Neural crest cell (in vitro differentiated cells): ENCODE results near the gene RRM2. TPM values are rescaled to one million over a fixed set of nuclear protein-coding genes. Genes with fewer than 3 reads are reported as not detected.

ENCODE experiments used
- DNase-seq: peaks from one replicate; pipeline ENCODE4 v3.0.0; 2021; ENCODE audit warnings: low read depth, mixed read lengths, low spot score
- H3K27ac Mint-ChIP-seq: one replicate; pipeline ENCODE4 v1.8.0; 2021; ENCODE audit warnings: mild to moderate bottlenecking, mixed read lengths; ENCODE audit not compliant: unreplicated experiment
- H3K27me3 Mint-ChIP-seq: 2 replicates; pipeline ENCODE4 v1.8.0; 2021; ENCODE audit warnings: low read depth, mild to moderate bottlenecking, mixed read lengths
- H3K36me3 Mint-ChIP-seq: 2 replicates; pipeline ENCODE4 v1.8.0; 2021; ENCODE audit warnings: low read depth, mild to moderate bottlenecking, mixed read lengths
- H3K4me1 Mint-ChIP-seq: 2 replicates; pipeline ENCODE4 v1.8.0; 2021; ENCODE audit warnings: mixed read lengths
- H3K4me3 Mint-ChIP-seq: one replicate; pipeline ENCODE4 v1.8.0; 2021; ENCODE audit warnings: mild to moderate bottlenecking, mixed read lengths
- H3K9me3 Mint-ChIP-seq: 2 replicates; pipeline ENCODE4 v1.8.0; 2021; ENCODE audit warnings: mixed read lengths
- total RNA-seq: library from RNA; stranded (reverse); gene quantifications from 2 replicates; pipeline ENCODE4 v1.2.1, GENCODE V29; 2021
- TF ChIP-seq, protein P1 (sequence below): fragments of 200-600 bp; sonication (generic); conservative IDR thresholded peaks from 2 replicates; pipeline ENCODE4 v1.5.0; 2021; ENCODE audit warnings: antibody characterized with exemption, mild to moderate bottlenecking

Gene RRM2
- total RNA-seq, 1 donor from 2014 or later: 210 TPM

DNA sequence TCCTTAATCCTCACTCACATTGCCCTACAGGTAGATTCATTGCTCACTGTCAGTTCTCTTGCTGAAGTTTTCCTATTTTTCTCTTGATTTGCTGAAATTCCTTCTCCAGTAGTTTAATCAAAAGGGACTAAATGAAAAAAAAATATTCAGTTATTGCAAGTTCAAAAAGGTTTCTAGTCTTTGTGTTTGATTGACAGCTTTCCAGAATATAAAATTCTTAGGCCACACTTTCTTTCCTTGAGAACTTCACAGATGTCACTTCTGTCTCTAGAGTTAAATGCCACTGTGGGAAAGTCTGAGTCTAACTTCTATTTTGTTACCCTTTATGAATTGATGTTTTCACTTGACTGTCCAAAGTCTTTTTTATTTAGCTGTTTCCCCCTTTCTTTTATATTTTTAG, 25.7 kb downstream of the RRM2 start:
- Mint-ChIP-seq H3K36me3 (peaks cover 5% of the 10 kb centered on the region), H3K4me1 (no peaks in the 10 kb centered on the region), H3K27ac (no peak overlapping the region), H3K4me3 (no peak overlapping the region), H3K27me3 (no peaks in the 10 kb centered on the region), H3K9me3 (no peaks in the 10 kb centered on the region)
- DNase-seq: no peak
- TF ChIP-seq, protein P1, sequence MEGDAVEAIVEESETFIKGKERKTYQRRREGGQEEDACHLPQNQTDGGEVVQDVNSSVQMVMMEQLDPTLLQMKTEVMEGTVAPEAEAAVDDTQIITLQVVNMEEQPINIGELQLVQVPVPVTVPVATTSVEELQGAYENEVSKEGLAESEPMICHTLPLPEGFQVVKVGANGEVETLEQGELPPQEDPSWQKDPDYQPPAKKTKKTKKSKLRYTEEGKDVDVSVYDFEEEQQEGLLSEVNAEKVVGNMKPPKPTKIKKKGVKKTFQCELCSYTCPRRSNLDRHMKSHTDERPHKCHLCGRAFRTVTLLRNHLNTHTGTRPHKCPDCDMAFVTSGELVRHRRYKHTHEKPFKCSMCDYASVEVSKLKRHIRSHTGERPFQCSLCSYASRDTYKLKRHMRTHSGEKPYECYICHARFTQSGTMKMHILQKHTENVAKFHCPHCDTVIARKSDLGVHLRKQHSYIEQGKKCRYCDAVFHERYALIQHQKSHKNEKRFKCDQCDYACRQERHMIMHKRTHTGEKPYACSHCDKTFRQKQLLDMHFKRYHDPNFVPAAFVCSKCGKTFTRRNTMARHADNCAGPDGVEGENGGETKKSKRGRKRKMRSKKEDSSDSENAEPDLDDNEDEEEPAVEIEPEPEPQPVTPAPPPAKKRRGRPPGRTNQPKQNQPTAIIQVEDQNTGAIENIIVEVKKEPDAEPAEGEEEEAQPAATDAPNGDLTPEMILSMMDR: no peak

DNA sequence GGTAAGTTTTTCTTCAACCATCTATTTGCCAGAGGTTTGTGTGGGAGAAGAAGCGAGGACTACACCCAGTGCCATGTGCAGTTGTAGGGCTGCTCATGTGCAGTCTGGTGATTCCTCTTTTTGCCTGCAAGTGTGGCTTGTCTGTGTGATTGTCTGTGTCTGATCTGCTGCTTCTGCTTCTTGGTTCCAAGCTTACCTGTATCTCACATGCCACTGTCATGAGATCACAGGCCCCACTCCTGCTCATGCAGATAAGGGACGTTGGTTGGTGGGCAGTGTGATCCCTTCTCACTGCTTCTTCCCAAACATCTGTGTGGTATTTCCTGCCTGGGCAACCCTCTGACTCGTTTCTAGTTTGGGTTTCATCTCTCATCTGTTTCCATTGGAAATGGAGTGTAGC, 27.1 kb downstream of the RRM2 start:
- H3K9me3 Mint-ChIP-seq: no peaks in the 10 kb centered on the region
- TF ChIP-seq, protein P1: no peak
- no peak overlapping the region for H3K4me3 Mint-ChIP-seq
- H3K36me3 Mint-ChIP-seq: peaks cover 10% of the 10 kb centered on the region
- H3K27ac Mint-ChIP-seq: no peak overlapping the region
- no peaks in the 10 kb centered on the region for H3K27me3 Mint-ChIP-seq
- no peak for DNase-seq
- no peaks in the 10 kb centered on the region for H3K4me1 Mint-ChIP-seq

DNA sequence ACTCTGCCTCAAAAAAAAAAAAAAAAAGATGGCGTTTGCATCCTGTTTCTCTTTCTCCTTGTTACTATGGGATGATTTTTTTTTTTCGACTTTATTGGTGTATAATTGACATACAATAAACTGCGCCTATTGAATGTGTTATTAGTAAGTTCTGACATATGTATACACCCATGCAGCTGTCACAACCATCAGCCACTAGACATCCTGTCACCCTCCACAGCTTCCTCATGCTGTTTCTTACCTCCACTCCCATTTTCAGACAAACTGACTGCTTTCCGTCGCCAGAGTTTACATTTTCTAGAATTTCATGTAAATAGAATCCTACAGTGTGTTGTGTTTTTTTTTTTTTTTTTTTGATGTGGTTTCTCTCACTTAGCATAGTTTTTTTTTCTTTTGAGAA, 27.9 kb downstream of the RRM2 start:
- Mint-ChIP-seq H3K27ac (no peak overlapping the region), H3K9me3 (no peaks in the 10 kb centered on the region), H3K4me3 (no peak overlapping the region), H3K36me3 (peaks cover 10% of the 10 kb centered on the region), H3K27me3 (no peaks in the 10 kb centered on the region), H3K4me1 (no peaks in the 10 kb centered on the region)
- TF ChIP-seq, protein P1: no peak
- no peak for DNase-seq

DNA sequence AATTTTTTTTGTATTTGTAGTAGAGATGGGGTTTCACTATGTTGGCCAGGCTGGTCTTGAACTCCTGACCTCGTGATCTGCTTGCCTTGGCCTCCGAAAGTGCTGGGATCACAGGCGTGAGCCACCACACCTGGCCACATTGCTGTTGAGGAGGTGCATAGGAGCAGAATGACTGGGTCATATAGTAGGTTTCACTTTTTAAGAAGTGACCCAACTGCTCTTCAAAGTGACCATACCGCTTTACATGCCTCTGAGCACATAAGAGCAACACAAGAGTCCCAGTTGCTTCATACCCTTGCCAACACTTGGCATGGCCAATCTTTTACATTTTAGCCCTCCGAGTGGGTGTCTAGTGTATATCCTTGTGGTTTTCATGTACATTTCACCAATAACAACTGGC, 28.9 kb downstream of the RRM2 start:
- Mint-ChIP-seq H3K27me3 (no peaks in the 10 kb centered on the region), H3K4me1 (no peaks in the 10 kb centered on the region), H3K9me3 (no peaks in the 10 kb centered on the region), H3K27ac (no peak overlapping the region), H3K36me3 (peaks cover 10% of the 10 kb centered on the region), H3K4me3 (no peak overlapping the region)
- TF ChIP-seq, protein P1: no peak
- no peak for DNase-seq

DNA sequence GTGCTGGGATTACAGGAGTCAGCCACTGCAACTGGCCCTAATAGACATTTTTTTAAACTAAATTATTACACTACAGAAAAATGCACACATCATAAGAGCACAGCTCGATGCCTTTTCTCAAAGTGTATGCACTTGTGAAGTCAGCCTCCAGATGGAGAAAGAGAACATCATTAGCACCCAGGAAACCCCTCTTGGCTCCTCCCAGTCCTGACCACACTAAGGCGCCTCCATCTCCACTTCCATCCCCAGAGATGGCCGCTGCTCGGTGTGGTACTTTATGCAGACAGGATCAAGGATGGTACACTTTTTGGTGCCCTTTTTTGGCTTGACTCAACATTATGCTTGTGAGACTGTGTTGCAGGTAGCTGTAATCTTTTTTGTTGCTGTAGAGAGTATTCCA, 34.8 kb downstream of the RRM2 start:
- Mint-ChIP-seq H3K9me3 (no peaks in the 10 kb centered on the region), H3K36me3 (peaks cover 8% of the 10 kb centered on the region), H3K4me3 (no peak overlapping the region), H3K4me1 (peaks cover 32% of the 10 kb centered on the region), H3K27me3 (no peaks in the 10 kb centered on the region), H3K27ac (no peak overlapping the region)
- no peak for DNase-seq
- TF ChIP-seq, protein P1: no peak

DNA sequence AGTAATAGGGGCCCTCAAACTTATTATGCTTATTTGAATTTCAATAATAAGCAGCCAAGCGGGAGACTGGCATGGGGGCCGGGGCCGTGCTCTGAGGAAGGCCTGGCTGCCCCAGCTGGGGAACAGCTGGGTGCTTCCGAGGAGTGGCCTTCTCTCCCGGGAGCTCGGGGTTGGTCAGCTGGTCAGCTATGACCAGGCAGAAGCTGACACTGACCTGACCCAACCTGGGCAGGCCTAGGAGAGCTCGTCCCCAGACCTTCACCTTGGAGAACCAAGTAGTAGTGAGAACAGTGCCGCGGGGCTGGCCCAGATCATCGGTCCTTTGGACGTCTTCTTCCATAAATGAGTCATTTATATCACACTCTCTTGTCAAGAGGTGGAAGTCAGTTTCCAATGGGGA, 36.1 kb downstream of the RRM2 start:
- TF ChIP-seq, protein P1: no peak
- peaks cover 44% of the 10 kb centered on the region for H3K4me1 Mint-ChIP-seq
- no peak for DNase-seq
- peaks cover 3% of the 10 kb centered on the region for H3K36me3 Mint-ChIP-seq
- H3K27me3 Mint-ChIP-seq: no peaks in the 10 kb centered on the region
- peak overlapping the region; percentile 95 for H3K27ac Mint-ChIP-seq
- no peak overlapping the region for H3K4me3 Mint-ChIP-seq
- H3K9me3 Mint-ChIP-seq: no peaks in the 10 kb centered on the region
